CD4-positive, alpha-beta T cell (primary cell): ENCODE results near the gene TSPAN9. TPM values are rescaled to one million over a fixed set of nuclear protein-coding genes. Genes with fewer than 3 reads are reported as not detected.

Experiments used
- ATAC-seq: fragments of 200-7000 bp; cut with Tn5 transposase; one replicate; pipeline ENCODE4 v1.10.0; 2022; ENCODE audit warnings: mild to moderate bottlenecking; ENCODE audit not compliant: poor library complexity
- CTCF ChIA-PET: fragments of 350-600 bp; sonication (Branson Sonifier 250); formaldehyde crosslinking; loops from one replicate; lab custom pipeline; 2021; ENCODE audit warnings: antibody characterized with exemption, inconsistent platforms; lab: Charles Lee
- POLR2A ChIA-PET: fragments of 350-600 bp; sonication (Branson Sonifier 250); formaldehyde crosslinking; loops from one replicate; lab custom pipeline; 2021; ENCODE audit warnings: antibody characterized with exemption, inconsistent platforms; lab: Charles Lee
- DNase-seq, 14 experiments: peaks; one replicate each; pipeline ENCODE4 v3.0.0-alpha.2; 2013 to 2020; ENCODE audit warnings: mixed read lengths in 2 of 14
- H3K27ac ChIP-seq, 2 donors: one replicate each; pipeline versions ENCODE4 v1.5.1 to v1.7.0; 2013; ENCODE audit warnings: low read length in 2 of 2, low read depth in 1 of 2, mild to moderate bottlenecking in 1 of 2
- H3K27me3 ChIP-seq, 2 experiments: 1 replicate in 1 of 2; 2 replicates in 1 of 2; pipeline versions ENCODE4 v1.6.1 to v1.7.0; 2013; ENCODE audit warnings: low read length in 2 of 2, control low read depth in 1 of 2, mild to moderate bottlenecking in 1 of 2, moderate library complexity in 1 of 2; ENCODE audit not compliant: insufficient read depth in 2 of 2, control insufficient read depth in 1 of 2
- H3K36me3 ChIP-seq: one replicate; pipeline ENCODE4 v1.6.1; 2013; ENCODE audit warnings: low read length, control low read depth; ENCODE audit not compliant: insufficient read depth
- H3K4me1 ChIP-seq: one replicate; pipeline ENCODE4 v1.6.1; 2013; ENCODE audit warnings: low read length, control low read depth; ENCODE audit not compliant: insufficient read depth
- H3K4me3 ChIP-seq: one replicate; pipeline ENCODE4 v1.5.1; 2013; ENCODE audit warnings: mild to moderate bottlenecking, low read length, moderate library complexity
- H3K9me3 ChIP-seq, 2 experiments: 1 replicate in 1 of 2; 2 replicates in 1 of 2; pipeline versions ENCODE4 v1.6.1 to v1.7.0; 2013; ENCODE audit warnings: low read length in 2 of 2, mild to moderate bottlenecking in 2 of 2, control low read depth in 1 of 2, moderate library complexity in 1 of 2; ENCODE audit not compliant: control insufficient read depth in 1 of 2, insufficient read depth in 1 of 2
- H3K27ac Mint-ChIP-seq: one replicate; pipeline ENCODE4 v1.8.0; 2020; ENCODE audit warnings: mixed read lengths
- H3K27me3 Mint-ChIP-seq: one replicate; pipeline ENCODE4 v1.8.0; 2021; ENCODE audit warnings: mixed read lengths
- H3K36me3 Mint-ChIP-seq: one replicate; pipeline ENCODE4 v1.8.0; 2021; ENCODE audit warnings: low read depth, mixed read lengths
- H3K4me1 Mint-ChIP-seq: one replicate; pipeline ENCODE4 v1.8.0; 2021; ENCODE audit warnings: low read depth, mixed read lengths
- H3K4me3 Mint-ChIP-seq: one replicate; pipeline ENCODE4 v1.8.0; 2020; ENCODE audit warnings: mild to moderate bottlenecking, mixed read lengths
- H3K9me3 Mint-ChIP-seq: one replicate; pipeline ENCODE4 v1.8.0; 2020; ENCODE audit warnings: mixed read lengths
- CTCF ChIP-seq: fragments of 200-600 bp; IDR thresholded peaks from one replicate; pipeline ENCODE4 v1.8.0; 2022; ENCODE audit warnings: antibody characterized with exemption, mild to moderate bottlenecking
- intact Hi-C, 2 experiments: fragments of 100-400 bp; cut with DNase I in 1 of 2; cut with micrococcal nuclease in 1 of 2; formaldehyde crosslinking; loops; one replicate each; pipeline versions ENCODE4 v1.15.1 to v1.9.0; 2023 to 2025; cut with DNase I, micrococcal nuclease
- total RNA-seq, 174 experiments: library from RNA in 2 of 174; stranded (reverse) in 2 of 174; gene quantifications; one replicate each; pipeline ENCODE4 v1.2.3 and lab custom pipeline; 2021 to 2026

TSPAN9 gene
- total RNA-seq, 2 experiments from 2014 or later = 0.82 to 1.3 TPM

GRCh38 chr12:3179731-3180130 lies 102.6 kb downstream of the TSPAN9 start:
- Histone ChIP-seq H3K4me3 (no peak overlapping the region), H3K36me3 (no peaks in the 10 kb centered on the region), H3K4me1 (no peaks in the 10 kb centered on the region), H3K27ac (no peak overlapping the region), H3K27me3 (peaks cover 0 to 6% of the 10 kb centered on the region in 2 experiments), H3K9me3 (no peaks in the 10 kb centered on the region)
- intact Hi-C loops = no loop called here
- ATAC-seq (no peak), DNase-seq (no peak)
- peaks cover 7% of the 10 kb centered on the region for H3K4me1 Mint-ChIP-seq
- H3K36me3 Mint-ChIP-seq = no peaks in the 10 kb centered on the region
- POLR2A ChIA-PET = no interaction called here
- no peak for TF ChIP-seq CTCF
- H3K4me3 Mint-ChIP-seq = no peak overlapping the region
- peaks cover 14% of the 10 kb centered on the region for H3K27me3 Mint-ChIP-seq
- no peaks in the 10 kb centered on the region for H3K9me3 Mint-ChIP-seq
- no peak overlapping the region for H3K27ac Mint-ChIP-seq
- CTCF ChIA-PET = interaction anchor here (1.5 kb wide), 1 partner anchor 23 kb away, joined by 3 read pairs; no protein-coding TSS in a partner anchor

- TF ChIP-seq CTCF = no peak
- intact Hi-C loops = no loop called here
- Histone ChIP-seq H3K9me3 (no peaks in the 10 kb centered on the region), H3K27ac (no peak overlapping the region), H3K4me3 (no peak overlapping the region), H3K36me3 (no peaks in the 10 kb centered on the region), H3K4me1 (no peaks in the 10 kb centered on the region), H3K27me3 (peaks cover 0 to 6% of the 10 kb centered on the region in 2 experiments)
- DNase-seq (no peak), ATAC-seq (no peak)
- CTCF ChIA-PET = no interaction called here
- Mint-ChIP-seq H3K27ac (no peak overlapping the region), H3K27me3 (peaks cover 14% of the 10 kb centered on the region), H3K36me3 (no peaks in the 10 kb centered on the region), H3K4me3 (no peak overlapping the region), H3K4me1 (peaks cover 7% of the 10 kb centered on the region), H3K9me3 (no peaks in the 10 kb centered on the region)
- POLR2A ChIA-PET = no interaction called here
These were observed 105.2 kb downstream of the TSPAN9 start for GRCh38 chr12:3182426-3182825.

DNA sequence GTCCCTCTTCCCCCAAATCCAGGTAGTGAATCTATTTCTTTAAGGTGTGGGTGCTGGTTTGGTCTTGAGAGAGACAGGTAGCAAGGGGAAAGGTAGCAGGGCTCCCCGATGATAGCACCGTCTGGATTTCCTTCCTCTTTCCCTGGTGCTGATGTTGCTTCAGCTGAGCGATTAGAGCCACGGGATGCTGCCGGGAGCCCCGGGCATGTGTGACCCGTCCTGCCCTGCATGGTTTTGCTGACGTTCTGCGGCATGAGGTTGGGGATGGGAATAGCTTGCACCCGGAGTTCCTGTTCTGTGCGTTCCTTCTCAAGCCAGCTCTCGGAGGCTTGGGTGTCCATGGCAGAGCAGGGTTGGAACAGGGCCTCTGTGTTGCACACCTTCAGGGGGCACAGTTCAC lies 107.3 kb downstream of the TSPAN9 start:
- peaks cover 3% of the 10 kb centered on the region for H3K27me3 Mint-ChIP-seq
- CTCF ChIA-PET = no interaction called here
- Histone ChIP-seq H3K4me1 (no peaks in the 10 kb centered on the region), H3K4me3 (no peak overlapping the region), H3K36me3 (no peaks in the 10 kb centered on the region), H3K27ac (no peak overlapping the region), H3K9me3 (no peaks in the 10 kb centered on the region), H3K27me3 (peaks cover 0 to 6% of the 10 kb centered on the region in 2 experiments)
- no peaks in the 10 kb centered on the region for H3K36me3 Mint-ChIP-seq
- ATAC-seq = no peak
- H3K27ac Mint-ChIP-seq = no peak overlapping the region
- TF ChIP-seq CTCF = no peak
- no peaks in the 10 kb centered on the region for H3K4me1 Mint-ChIP-seq
- POLR2A ChIA-PET = no interaction called here
- intact Hi-C loops = no loop called here
- no peaks in the 10 kb centered on the region for H3K9me3 Mint-ChIP-seq
- DNase-seq = no peak
- no peak overlapping the region for H3K4me3 Mint-ChIP-seq
